ENCODE results near the gene LMO3.

LMO3 gene

DNA sequence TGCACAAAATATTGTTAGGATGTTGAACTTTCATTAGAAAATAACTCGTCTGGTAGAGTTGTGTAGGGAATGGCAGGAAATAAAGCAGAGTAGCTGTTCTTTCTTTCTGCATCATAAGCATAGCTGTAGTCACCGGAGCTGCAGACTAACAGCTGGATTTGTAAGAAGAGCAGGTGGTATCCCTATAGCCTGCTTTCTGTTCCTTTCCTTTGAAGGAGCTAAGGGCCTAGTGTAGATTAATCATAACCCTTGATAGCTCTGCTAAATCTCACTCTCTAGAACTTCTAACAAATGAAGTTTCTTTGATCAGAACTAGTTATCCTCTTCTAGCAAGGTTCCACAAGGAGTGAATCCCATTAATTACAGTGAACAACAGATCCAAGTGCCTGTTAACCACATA lies 3.5 kb downstream of the LMO3 start:
- DNase-seq (ENCODE audit: extremely low read depth in 1 of 2, low read depth in 1 of 2): no peak

DNA sequence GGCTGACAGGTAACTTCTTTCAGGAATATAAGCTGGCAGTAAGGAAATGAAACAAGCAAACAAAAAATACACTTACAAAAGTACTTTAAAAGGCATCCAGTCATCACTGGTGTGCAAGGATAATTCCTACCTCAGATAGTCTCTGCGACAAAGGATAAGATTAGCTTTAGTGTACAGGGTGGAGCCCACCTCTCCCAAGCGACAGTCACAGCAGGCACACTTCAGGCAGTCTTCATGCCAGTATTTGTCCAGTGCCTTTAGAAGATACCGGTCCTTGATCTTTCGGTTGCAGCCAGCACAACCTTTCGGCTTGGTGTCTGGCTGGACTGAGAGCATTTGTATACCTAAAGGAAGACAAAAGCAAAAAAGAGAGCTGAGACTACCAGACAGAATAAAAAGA lies 5.4 kb downstream of the LMO3 start:
- DNase-seq (ENCODE audit: extremely low read depth in 1 of 2, low read depth in 1 of 2): no peak

DNA sequence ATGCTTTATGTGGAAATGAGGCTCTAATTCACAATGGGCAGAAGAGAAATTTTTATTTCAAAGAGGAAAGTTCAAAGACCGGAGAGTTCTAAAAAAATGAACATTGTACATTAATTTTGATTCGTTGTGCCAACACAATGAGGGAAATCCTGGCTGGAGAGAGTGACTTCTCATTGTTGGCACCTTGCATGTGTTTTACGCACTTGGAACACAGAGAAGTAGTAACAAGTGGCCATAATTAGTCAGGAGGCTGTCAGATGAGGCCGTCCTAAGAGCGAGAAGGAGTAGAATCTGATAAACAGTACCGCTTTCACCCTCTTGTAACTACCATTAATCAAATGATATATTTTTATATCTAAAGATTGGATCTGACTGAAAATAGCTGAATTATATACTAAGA lies 6.9 kb downstream of the LMO3 start:
- no peak for DNase-seq (ENCODE audit: extremely low read depth in 1 of 2, low read depth in 1 of 2)

DNA sequence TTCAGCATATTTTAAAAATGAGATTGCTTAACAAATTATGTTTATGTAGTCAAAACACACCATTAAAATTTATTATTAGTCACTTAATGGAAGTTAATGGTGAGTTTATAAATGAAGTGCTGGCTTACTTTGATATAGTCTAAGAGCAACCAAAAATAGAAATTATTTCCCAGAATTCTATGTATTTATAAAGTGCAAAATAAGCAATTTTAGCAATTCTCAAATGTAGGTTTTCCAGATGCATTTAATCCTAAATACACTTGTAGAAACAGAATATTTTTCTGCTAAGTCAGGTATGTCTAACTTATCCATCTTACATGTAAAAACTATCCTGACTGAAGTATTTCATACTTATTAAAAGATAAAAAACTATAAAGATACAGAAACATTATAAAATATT lies 11.2 kb downstream of the LMO3 start:
- DNase-seq (ENCODE audit: extremely low read depth in 1 of 2, low read depth in 1 of 2): no peak

DNA sequence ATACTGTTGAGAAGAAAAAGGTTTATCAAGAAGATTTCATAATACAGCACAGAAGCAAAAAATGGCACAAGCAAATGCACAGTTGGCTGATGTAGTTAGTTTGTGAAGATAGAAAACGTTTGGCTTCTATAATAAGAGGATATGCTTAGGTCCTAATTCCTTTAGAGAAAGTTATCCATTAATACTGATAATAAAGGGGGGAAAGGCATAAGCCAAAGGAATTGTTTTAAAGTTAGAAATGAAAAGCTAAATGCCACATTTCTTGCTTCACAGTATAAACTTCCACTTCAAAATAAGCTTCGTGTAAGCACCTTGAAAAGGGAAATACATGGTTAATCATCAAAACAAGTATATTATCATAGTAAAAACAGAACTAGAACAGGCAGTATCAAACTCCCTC lies 12.4 kb downstream of the LMO3 start:
- DNase-seq (ENCODE audit: extremely low read depth in 1 of 2, low read depth in 1 of 2): no peak

DNA sequence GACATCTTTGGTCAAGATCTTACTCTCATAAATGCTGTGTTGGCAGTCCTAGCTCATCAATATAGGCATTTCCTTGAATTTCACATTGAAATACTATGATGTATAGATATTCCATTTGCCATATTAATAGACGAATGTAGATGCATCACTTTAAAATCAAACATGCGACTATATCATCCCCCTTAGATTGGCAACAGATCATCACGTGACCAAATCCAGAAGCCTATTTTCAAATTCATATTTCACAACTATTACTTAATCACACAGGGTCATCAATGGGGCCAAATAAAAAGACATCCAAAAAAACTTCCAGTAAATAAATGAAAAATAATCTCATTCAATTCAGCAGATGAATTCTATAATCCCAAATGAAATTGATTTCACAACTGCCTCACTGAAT lies 15.3 kb downstream of the LMO3 start:
- DNase-seq (ENCODE audit: extremely low read depth in 1 of 2, low read depth in 1 of 2): no peak

DNA sequence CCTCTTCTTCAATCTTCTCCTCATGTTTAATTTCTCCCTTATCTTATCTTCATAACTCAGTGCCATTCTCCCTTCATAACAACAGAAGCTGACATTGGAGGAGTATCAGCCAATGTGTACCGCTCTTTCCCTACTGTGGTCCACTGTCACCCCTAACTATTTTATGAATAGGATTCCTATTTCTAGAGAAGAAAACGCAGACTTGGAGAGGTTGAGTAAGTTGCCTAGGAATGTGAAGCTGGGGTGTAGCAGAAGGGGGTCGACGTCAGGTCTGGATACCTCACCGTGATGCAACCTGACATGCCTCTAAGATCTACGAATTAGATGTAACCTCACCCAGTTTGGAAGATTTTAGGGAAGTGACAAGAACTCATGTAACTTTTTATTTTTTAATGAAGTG lies 17.1 kb downstream of the LMO3 start:
- no peak for DNase-seq (ENCODE audit: extremely low read depth in 1 of 2, low read depth in 1 of 2)

DNA sequence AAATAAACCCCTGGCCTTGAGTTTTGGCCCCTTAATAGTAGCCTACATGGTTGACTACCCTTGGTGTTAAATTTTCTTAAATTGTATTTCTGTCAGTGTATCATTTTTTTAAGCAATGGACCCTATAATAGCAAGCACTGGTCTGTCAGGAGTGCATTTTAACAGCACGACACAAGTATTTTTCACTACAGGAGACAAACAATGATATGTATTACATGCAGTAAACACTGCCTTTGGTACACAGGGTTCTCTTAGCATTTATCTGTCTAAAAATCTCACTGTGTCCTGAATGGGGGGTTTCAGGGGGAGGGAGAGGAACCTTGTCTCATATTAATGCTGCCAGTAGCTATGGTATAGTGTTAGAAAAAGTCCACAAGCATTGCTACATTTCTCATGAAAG lies 18.4 kb downstream of the LMO3 start:
- DNase-seq (ENCODE audit: extremely low read depth in 1 of 2, low read depth in 1 of 2): no peak

DNA sequence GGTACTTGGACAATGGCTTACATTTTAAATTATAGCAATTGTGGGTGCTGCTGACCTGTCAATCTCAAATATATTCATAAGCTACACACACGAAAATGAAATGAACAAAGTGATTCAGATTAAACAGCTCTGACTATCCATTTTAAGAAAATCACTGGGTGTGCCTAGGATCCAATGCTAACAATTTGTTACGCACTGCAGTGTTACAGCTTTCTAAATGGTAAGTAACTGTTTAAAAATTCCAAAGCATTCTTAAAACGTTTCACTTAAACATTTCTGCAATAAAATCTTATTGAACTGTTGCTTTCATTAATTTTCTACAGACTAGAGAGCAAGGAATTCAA lies 18.9 kb downstream of the LMO3 start:
- no peak for DNase-seq (ENCODE audit: extremely low read depth in 1 of 2, low read depth in 1 of 2)

DNA sequence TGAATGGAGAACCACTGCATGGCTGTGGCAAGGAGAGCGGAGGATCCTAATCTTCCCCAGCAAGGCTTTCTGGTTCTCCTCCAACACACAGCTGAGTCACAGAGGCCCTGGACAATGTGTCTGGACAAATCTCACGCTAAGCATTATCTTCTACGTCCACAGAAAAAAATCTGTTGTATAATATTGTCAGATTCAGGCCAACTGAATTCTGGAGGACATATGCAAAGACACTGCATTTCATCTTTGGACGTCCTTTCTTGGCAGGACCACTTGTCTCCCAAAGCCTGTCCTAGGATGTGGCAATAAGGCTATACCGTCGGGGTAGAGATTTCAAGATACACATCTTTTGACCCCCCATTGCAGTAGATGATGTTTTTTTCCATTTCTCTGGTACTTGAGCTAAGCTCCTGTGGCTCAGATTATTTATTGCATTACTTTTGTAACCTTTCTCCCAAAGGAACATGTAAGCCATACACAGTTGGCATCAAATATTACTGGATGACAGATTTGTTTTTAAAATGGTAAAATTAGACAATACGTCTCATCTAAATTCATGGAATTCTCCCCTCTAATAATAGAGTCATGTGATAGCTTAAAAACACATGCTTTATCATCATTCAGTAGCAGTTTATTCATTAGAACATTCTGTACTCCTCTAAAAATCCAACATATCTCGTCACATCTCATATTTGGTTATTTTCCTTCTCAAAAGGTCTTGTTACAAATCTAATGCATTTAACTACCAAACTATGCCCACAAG lies 19.4 kb downstream of the LMO3 start:
- DNase-seq (ENCODE audit: extremely low read depth in 1 of 2, low read depth in 1 of 2): no peak

DNA sequence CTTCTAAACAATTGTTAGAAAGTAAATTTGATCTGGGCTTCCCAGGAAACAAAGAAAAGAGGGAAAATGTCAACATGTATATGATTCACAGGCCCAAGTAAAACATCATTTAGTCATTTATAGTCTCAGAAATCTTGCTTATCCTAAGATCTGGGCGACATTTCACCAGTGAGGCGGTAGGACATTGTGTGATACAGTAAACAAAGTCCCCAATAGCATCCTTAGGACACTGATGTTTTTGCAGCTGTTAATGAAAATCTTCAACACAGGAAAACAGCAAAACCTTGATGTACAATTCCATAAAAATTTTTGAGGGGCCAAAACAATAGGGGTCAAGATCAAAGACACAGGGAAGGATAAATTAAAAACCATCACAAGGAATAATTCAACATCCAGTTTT lies 20.2 kb downstream of the LMO3 start:
- no peak for DNase-seq (ENCODE audit: extremely low read depth in 1 of 2, low read depth in 1 of 2)

DNA sequence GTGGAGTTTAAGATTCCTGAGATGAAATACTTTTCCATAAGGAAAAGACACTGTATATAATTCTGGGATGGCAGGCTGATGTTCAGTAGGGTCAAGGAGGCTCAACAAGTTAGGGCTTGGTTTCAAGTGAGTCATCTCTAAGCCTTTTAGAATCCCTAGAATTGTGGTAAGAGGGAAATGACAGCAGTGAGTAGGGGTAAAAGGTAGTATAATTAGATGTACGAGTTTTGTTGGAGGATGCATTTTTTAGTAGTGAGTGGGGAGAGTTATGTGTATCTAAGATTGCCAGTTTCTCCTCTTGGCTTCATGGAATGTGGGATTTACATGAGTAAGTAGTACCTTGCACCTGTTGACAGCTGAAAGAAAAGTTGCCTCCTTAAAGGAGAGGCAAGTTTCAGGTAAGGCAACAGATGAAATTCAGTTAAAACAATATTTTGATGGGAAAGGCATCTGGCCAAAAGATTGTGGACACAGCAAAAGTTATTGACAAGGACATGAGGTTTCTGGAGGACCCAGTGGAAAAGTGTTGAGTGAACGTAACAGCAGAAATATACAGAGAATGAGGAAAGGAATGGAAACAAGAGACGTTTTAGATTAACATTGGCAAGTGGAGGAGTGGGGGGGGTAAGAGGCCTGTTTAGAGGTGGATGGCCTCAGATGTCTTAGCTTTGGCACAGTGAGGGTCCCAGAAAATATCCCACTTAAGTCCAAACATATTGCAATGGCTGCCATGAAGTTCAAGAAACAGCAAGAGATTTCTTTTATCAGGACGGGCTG lies 21.8 kb downstream of the LMO3 start:
- DNase-seq (ENCODE audit: extremely low read depth in 1 of 2, low read depth in 1 of 2): no peak

DNA sequence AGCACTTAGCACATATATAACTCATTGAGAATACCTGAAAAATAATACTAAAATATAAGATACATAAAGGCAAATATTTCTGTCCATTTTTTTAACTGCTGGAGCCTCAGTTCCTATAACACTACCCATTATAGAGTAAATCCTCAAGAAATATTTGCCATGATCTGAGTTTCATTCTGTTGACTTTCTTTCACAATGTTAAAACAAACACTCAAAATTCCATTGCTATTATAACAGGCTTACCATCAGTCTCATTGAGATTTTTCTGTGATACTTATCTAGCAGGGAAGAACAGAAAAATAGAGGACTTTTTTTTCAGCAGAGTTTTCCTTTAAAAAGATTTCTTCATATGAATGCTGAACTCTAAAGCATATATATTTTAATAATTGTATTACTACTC lies 24.5 kb downstream of the LMO3 start:
- DNase-seq (ENCODE audit: extremely low read depth in 1 of 2, low read depth in 1 of 2): no peak

DNA sequence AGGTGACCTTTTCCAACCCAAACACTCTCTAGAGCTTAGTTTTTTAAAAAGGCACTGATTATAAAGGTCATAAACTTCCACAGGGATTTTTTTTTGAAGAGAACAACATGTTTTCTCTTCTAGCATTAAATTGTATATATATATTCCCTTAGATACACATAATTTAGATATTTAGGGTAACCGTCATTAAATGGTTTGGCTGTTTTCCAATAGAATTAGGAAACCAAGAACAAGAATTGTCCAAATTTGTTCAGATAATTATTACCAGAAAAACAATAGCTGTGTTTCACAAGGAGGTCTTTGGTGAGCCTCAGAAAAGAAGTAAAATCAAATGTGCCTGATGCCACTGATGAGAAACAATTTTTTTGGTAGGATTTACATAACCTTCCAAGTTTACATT lies 26.9 kb downstream of the LMO3 start:
- no peak for DNase-seq (ENCODE audit: extremely low read depth in 1 of 2, low read depth in 1 of 2)

DNA sequence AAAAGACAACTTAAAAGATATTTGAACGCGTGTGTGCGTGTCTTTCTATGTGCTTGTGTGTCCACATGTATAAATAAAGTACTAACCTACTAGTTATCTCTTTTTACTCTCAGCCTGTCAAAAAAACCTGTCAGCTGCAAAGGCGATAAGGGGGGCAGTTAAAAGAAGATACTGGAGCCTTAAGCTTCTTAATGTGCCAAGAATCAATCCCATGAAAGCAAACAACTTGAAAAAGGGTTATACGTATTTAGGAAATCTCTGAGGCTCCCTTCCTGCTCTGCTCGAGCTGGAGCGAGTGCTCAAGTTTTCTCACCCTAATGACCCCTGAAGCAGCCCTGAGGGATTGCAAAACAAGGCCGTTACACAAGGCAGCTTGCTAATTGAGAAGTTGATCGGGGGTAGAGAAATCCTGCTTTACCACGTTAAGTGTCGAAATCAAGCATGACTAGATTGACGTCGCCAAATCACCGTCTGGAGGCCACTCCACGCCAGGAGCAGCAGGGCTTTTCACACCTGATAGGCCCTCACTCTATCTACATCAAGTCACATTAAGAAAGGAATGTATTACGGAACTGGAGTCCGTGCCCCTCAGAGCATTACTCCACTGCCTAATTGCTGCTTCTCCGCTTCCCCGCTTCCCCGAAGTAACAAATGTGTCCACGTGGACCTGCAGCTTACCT lies 32.4 kb downstream of the LMO3 start:
- no peak for DNase-seq (ENCODE audit: extremely low read depth in 1 of 2, low read depth in 1 of 2)

DNA sequence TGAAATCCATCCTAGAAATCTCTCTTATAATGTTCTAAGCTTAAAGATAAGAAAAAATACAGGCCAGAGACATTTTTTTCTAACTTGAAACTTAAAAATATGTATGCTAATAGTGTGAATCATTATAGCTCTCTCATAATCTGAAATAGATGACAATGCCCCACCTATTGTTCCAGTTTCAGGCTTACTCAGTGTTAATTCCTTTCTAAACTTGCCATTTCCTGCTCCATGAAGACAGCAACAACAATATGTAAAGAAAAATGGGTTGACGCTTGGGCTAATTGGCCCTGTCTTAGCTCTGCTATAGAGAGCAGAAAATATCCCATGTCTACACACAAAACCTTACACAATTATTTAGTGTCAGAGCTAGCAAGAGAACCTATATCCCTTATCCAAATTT lies 37.1 kb downstream of the LMO3 start:
- no peak for DNase-seq (ENCODE audit: extremely low read depth in 1 of 2, low read depth in 1 of 2)

DNA sequence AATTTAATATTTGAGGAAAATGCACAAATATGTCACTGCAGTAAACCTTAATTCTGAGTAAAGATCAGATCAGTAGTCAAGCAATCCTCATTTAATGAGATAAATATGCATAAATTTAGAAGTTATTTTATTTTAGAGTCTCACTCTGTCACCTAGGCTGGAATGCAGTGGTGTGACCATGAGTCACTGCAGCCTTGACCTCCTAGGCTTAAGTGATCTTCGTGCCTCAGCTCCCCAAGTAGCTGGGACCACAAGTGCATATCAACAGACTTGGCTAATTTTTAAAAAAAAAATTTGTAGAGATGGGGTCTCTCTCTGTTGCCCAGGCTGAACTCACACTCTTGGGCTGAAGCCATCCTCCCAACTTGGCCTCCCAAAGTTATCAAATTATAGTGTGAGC lies 41.3 kb downstream of the LMO3 start:
- DNase-seq (ENCODE audit: extremely low read depth in 1 of 2, low read depth in 1 of 2): no peak

DNA sequence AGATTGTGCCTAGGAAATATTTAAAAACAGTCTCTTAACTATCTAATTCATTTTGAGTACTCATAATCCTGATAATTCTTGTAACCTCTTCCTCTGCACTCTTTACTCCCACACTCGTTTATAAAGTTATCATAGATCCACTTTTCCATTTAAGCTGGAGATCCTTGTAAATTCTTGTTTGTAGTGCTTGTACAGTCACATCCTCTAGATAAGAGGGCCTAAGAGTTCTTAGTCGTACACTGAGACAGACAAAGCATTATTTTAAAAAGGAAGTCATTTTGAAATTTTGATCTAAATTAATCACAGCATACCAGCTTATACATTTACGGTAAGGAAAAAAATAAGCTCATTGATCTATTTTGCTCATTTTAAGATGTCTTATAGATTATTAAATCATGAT lies 42.5 kb downstream of the LMO3 start:
- no peak for DNase-seq (ENCODE audit: extremely low read depth in 1 of 2, low read depth in 1 of 2)

DNA sequence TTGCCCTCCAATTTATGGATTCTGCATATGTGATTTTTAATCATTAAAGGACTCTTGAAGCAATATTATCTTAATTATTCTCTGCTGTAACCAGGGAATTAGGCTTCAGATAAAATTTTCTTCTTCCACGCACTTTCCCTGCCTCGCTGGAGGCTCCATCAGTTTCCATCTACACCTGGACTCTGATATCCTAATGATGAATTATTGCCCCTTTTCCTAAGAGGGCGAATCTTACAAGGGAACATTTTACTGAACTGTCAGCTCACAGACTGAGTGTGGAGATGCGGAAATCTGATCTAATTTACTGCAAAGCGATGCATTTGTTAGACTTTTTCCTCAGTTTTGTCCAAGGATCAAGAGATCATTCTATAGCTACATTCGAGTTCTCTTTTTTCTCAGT lies 43.0 kb downstream of the LMO3 start:
- no peak for DNase-seq (ENCODE audit: extremely low read depth in 1 of 2, low read depth in 1 of 2)

DNA sequence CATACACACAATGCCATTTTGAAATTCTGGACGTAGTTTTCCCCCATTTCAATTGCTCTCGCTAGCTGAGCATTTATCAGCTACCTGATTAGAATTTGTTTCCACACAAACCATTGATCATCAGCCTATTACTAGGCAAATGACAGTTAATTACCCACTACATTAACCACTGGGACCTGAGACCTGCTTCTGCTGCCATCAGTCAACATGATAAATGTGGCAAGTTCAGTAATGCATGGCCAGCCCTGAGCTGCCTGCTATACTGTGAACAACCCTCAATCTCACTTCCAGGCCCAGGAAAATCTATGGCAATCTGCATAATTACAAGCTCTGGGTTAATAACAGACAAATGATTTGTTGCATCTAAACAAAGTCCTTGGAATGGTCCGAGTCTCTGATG lies 43.5 kb downstream of the LMO3 start:
- DNase-seq (ENCODE audit: extremely low read depth in 1 of 2, low read depth in 1 of 2): no peak

DNA sequence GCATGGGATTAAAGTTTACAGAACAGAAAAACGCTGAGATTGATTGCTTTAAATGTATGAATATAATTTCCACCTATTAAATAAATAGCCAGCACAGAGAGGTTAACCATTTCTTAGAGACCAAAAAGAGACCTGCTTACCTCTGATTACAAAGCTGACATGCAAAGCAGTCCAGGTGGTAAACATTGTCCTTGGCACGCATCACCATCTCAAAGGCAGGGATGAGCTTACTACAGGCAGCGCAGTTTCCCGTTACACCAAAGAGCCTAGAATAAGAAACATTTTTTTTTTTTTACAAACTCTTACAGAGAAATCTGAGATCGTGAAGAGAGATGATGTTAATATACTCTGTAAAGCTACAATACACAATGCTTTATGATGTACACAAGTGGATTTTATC lies 45.7 kb downstream of the LMO3 start:
- no peak for DNase-seq (ENCODE audit: extremely low read depth in 1 of 2, low read depth in 1 of 2)

DNA sequence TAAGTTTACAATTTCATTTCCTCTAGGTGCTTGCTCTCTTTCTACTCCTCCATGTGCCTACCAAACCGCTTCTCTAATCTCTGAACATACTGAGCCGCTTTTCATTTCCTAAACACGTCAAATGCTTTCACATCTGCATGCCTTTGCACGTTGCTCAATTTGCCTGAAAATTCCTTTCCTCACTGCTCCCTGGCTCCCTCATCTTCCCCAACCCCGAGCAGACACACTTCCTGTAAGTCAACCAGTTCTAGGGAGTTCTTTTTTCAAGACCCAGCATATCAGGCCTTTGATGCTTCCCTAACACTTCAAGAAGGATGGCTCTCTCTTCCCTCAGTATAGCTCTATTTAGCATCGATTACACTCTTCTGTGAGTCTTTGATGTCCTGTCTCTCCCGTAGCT lies 50.3 kb downstream of the LMO3 start:
- DNase-seq (ENCODE audit: extremely low read depth in 1 of 2, low read depth in 1 of 2): no peak
